Osteoblast (primary cell): ENCODE results near the gene ADCK2. TPM values are rescaled to one million over a fixed set of nuclear protein-coding genes. Genes with fewer than 3 reads are reported as not detected.

Experiments used
- DNase-seq: peaks from one replicate; pipeline ENCODE4 v3.0.0; 2011; ENCODE audit warnings: low spot score, mixed read lengths; ENCODE audit not compliant: insufficient read length; ENCODE audit errors: missing footprints
- H2AFZ ChIP-seq: 2 replicates; pipeline ENCODE4 v1.6.0; 2011; ENCODE audit warnings: mild to moderate bottlenecking, low read length
- H3K27ac ChIP-seq: 2 replicates; pipeline ENCODE4 v1.5.1; 2011; ENCODE audit warnings: mild to moderate bottlenecking, low read depth, low read length, moderate library complexity
- H3K27me3 ChIP-seq: 2 replicates; pipeline ENCODE4 v1.6.0; 2012; ENCODE audit warnings: mild to moderate bottlenecking, control low read depth, inconsistent platforms, low read length, moderate library complexity; ENCODE audit not compliant: insufficient read depth
- H3K36me3 ChIP-seq: 2 replicates; pipeline ENCODE4 v1.5.1; 2011; ENCODE audit warnings: mild to moderate bottlenecking, low read length, control low read depth, moderate library complexity; ENCODE audit not compliant: insufficient read depth
- H3K4me1 ChIP-seq: 2 replicates; pipeline ENCODE4 v1.5.1; 2011; ENCODE audit warnings: mild to moderate bottlenecking, low read length, control low read depth, moderate library complexity; ENCODE audit not compliant: insufficient read depth
- H3K4me2 ChIP-seq: 2 replicates; pipeline ENCODE4 v1.6.0; 2011; ENCODE audit warnings: mild to moderate bottlenecking, low read length; ENCODE audit not compliant: insufficient read depth
- H3K4me3 ChIP-seq: fragments of 200-600 bp; sonication (generic); 3 replicates; pipeline ENCODE4 v1.5.1; 2012; ENCODE audit warnings: mild to moderate bottlenecking, low read length, inconsistent platforms; ENCODE audit not compliant: insufficient read depth
- H3K79me2 ChIP-seq: 2 replicates; pipeline ENCODE4 v1.6.0; 2012; ENCODE audit warnings: mild to moderate bottlenecking, low read length, control low read depth, inconsistent platforms; ENCODE audit not compliant: insufficient read depth
- H3K9me3 ChIP-seq: 2 replicates; pipeline ENCODE4 v1.5.1; 2011; ENCODE audit warnings: low read depth, low read length, control low read depth
- H4K20me1 ChIP-seq: 2 replicates; pipeline ENCODE4 v1.6.0; 2012; ENCODE audit warnings: mild to moderate bottlenecking, low read length, control low read depth; ENCODE audit not compliant: insufficient read depth
- total RNA-seq: library from RNA; depleted of rRNA; stranded (reverse); fragments of >200 nt; gene quantifications from 2 replicates; pipeline ENCODE4 v1.2.3, GENCODE V29; 2012
- TF ChIP-seq, protein P1 (sequence below): IDR thresholded peaks from 2 replicates; pipeline ENCODE4 v1.5.1; 2011; ENCODE audit warnings: mild to moderate bottlenecking, low read depth, low read length, moderate library complexity; ENCODE audit errors: extremely low read depth

ADCK2 gene
- total RNA-seq, 1 donor = 28.6 TPM

DNA sequence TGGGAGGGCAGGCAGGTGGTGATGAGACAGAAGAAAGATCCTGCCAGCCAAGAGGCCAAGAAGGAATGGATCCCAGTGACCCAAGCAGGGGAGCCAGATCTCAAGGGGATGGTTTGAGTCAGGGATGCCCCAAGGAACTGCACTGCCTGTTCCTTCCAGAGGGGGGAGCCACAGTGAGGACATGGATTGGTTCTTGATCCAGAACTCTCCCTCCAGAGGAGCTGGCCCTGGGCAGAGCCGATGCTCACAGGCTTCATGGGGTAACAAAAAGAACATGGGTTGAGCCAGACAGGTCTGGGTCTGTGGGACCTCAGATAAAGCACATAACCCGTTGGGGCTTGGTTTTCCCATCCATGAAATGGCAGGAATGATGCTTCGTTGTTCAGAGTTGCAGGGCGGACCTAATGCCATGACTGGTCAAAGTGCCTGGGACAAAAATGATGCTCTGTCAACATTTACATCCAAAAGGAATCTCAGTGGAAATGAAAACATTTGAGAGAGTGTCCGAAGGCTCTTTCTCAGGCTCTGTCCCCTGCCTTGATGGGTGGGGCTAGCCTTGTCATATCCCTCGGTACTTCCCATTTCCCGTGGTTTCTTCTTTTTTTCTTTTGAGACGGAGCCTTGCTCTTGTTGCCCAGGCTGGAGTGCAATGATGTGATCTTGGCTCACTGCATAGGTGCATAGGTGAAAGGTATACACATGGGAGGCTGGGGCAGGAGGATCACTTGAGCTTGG is 27.4 kb upstream of the ADCK2 start:
- H3K9me3 ChIP-seq = no peaks in the 10 kb centered on the region
- no peak overlapping the region for H3K4me2 ChIP-seq
- no peak overlapping the region for H3K4me3 ChIP-seq
- TF ChIP-seq, protein P1, sequence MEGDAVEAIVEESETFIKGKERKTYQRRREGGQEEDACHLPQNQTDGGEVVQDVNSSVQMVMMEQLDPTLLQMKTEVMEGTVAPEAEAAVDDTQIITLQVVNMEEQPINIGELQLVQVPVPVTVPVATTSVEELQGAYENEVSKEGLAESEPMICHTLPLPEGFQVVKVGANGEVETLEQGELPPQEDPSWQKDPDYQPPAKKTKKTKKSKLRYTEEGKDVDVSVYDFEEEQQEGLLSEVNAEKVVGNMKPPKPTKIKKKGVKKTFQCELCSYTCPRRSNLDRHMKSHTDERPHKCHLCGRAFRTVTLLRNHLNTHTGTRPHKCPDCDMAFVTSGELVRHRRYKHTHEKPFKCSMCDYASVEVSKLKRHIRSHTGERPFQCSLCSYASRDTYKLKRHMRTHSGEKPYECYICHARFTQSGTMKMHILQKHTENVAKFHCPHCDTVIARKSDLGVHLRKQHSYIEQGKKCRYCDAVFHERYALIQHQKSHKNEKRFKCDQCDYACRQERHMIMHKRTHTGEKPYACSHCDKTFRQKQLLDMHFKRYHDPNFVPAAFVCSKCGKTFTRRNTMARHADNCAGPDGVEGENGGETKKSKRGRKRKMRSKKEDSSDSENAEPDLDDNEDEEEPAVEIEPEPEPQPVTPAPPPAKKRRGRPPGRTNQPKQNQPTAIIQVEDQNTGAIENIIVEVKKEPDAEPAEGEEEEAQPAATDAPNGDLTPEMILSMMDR = peak; percentile 40
- no peaks in the 10 kb centered on the region for H3K79me2 ChIP-seq
- H3K4me1 ChIP-seq = no peaks in the 10 kb centered on the region
- H3K27me3 ChIP-seq = peaks cover 18% of the 10 kb centered on the region
- no peak overlapping the region for H2AFZ ChIP-seq
- no peaks in the 10 kb centered on the region for H3K36me3 ChIP-seq
- no peak overlapping the region for H3K27ac ChIP-seq
- peak; percentile 62 for DNase-seq
- H4K20me1 ChIP-seq = no peaks in the 10 kb centered on the region

DNA sequence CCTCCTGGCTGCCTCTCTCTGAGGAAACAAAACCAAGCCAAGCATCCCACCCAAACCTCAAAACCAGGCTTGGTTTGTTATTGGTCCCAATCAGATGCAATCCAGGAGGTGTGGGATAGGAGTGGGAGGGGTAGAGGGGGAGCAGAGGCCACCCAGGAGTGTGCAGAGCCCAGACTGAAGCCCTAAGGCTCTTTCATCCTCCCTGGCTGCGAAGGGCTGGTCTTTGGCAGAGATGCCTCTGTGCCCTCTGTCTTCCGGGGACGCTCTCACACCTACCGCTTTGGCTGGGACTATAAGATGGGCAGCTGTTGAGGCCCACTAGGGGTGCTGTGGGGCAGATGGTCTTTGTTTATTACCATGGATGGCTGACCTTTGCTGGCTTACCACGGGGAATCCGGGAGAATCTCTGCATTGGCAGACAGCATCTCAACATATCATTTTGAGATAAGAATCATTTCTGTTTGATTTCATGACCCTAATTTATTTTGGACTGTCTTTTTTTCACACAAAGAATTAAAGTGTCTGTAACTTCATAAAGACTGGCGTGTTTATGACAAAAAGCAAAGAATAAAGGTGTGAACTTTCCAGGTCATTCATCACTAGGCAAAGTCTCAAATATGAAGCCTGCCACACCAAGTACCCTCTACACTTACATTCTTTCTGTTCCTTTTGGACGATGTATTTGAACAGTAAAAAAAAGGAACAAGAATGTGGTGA is 25.7 kb upstream of the ADCK2 start:
- peaks cover 5% of the 10 kb centered on the region for H3K27me3 ChIP-seq
- no peaks in the 10 kb centered on the region for H4K20me1 ChIP-seq
- H3K4me1 ChIP-seq = no peaks in the 10 kb centered on the region
- H3K79me2 ChIP-seq = no peaks in the 10 kb centered on the region
- H3K4me2 ChIP-seq = no peak overlapping the region
- TF ChIP-seq, protein P1 = peak; percentile 70
- no peaks in the 10 kb centered on the region for H3K9me3 ChIP-seq
- H3K27ac ChIP-seq = no peak overlapping the region
- no peak overlapping the region for H2AFZ ChIP-seq
- H3K4me3 ChIP-seq = no peak overlapping the region
- DNase-seq = peak; percentile 92
- no peaks in the 10 kb centered on the region for H3K36me3 ChIP-seq

DNA sequence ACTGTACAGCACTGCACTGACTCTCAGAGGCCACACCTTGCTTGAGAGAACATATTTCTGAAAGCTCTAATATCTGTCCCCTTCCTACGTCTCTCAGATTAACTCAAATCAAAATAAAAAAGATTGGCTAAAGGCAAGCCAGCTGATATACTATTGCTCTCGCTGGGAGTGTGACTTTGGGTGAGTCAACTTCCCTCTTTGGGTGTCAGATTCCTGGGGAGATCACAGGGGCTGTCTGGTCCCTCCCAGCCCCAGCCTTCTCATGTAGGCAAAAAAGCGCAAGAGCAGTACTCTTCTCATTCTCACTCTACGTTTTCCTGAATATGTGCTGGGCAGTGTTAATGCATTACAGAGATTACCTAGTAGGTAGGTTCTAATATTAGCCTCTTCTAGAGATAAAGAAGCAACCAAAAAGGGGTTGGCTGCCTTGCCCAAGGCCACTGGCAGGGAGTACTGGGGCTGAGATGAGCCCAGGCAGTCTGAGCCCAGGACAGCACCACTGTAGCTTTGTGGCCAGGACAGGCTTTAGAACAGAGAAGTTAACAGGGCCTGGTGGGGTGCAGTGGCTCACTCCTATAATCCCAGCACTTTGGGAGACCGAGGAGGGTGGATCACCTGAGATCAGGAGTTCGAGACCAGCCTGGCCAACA is 23.1 kb upstream of the ADCK2 start:
- H3K9me3 ChIP-seq = no peaks in the 10 kb centered on the region
- DNase-seq = peak; percentile 91
- H3K27ac ChIP-seq = no peak overlapping the region
- no peaks in the 10 kb centered on the region for H3K27me3 ChIP-seq
- no peak overlapping the region for H3K4me2 ChIP-seq
- peaks cover 2% of the 10 kb centered on the region for H3K4me1 ChIP-seq
- H3K4me3 ChIP-seq = no peak overlapping the region
- no peak overlapping the region for H2AFZ ChIP-seq
- H3K79me2 ChIP-seq = no peaks in the 10 kb centered on the region
- no peaks in the 10 kb centered on the region for H3K36me3 ChIP-seq
- TF ChIP-seq, protein P1 = no peak
- H4K20me1 ChIP-seq = no peaks in the 10 kb centered on the region

DNA sequence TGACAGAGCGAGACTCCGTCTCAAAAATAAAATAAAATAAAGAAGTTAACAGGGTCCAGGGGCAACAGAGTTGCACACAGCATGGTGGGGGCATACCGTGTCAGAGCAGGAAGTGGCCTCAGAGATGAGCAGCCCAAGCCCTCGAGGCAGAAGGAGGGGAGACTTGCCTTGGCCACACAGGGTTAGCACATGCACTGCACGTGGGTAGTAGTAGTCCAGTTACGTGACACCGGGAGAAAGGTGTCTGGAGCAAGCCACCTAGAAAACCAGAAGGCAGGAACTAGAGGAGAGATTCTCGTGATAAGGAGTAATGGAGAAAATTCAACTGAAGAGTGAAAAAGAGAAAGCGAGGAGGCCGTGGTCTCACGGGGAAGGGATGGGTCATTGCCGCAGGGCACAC is 22.4 kb upstream of the ADCK2 start:
- Histone ChIP-seq H3K9me3 (no peaks in the 10 kb centered on the region), H3K79me2 (no peaks in the 10 kb centered on the region), H3K27me3 (no peaks in the 10 kb centered on the region), H2AFZ (no peak overlapping the region), H3K4me2 (no peak overlapping the region), H3K4me1 (peaks cover 2% of the 10 kb centered on the region), H3K27ac (no peak overlapping the region), H4K20me1 (no peaks in the 10 kb centered on the region), H3K36me3 (no peaks in the 10 kb centered on the region), H3K4me3 (no peak overlapping the region)
- peak; percentile 43 for DNase-seq
- TF ChIP-seq, protein P1 = no peak
